ENCODE measurements around the gene P2RX1. TPM values are rescaled to one million over a fixed set of nuclear protein-coding genes. Genes with fewer than 3 reads are reported as not detected.
A peak's percentile ranks its signal among the peaks of the same experiment; 100 is the strongest.

Gene P2RX1
- polyA plus RNA-seq, 1 donor, result 97.1 TPM

DNA sequence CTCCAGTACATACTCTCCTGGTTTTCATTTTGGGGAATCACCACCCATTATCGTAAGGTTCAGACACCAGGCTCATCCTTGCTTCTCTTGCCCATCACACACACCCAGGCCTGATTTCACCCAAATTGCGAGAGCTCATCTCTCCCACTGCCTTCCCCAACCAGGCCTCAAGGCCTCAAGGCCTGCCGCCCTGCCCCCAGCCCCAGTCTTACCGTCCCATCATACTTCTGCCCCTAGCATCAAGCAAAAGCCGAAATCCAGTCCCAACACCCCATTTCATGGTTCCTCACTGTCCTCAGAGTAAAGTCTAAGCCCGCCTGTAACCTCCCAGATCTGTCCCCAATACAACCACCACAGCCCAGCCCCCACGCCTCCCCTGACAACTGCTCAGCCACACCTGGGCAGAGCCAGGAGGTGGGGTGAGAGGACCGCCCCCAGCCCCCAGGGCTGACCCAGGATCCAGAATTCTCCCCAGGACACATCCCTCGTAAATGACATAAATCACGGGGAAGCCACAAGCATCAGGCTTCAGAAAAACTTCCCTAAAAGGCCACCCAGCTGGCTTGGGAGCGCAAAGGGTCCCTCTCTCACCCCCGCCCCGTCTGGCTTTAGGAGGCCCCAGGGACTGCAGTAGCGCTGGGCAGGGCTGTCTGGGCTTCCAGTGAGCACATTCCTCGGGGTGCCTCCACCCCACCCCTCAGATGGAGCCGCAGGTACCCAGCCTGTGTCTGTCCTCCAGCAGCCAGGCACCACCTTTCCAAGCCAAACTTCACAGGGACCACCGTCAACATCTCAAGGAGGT lies 9.6 kb upstream of the P2RX1 start:
- Histone ChIP-seq H3K36me3 (ENCODE audit: control insufficient read depth, insufficient read depth, low read length) (peaks cover 31% of the 10 kb centered on the region), H3K9me3 (ENCODE audit: control insufficient read depth, low read depth, low read length) (peaks cover 13% of the 10 kb centered on the region), H3K27me3 (ENCODE audit: control insufficient read depth, insufficient read depth, low read length) (no peaks in the 10 kb centered on the region), H3K4me1 (ENCODE audit: control insufficient read depth, insufficient read depth, low read length) (peaks cover 48% of the 10 kb centered on the region), H3K27ac (ENCODE audit: low read length) (peak overlapping the region; percentile 14), H3K4me3 (ENCODE audit: low read length) (no peak overlapping the region)
- no peak for DNase-seq
- WGBS (ENCODE audit: insufficient coverage, low lambda C conversion rate), result 90% methylated on average over 2 of the region's 17 CpGs

DNA sequence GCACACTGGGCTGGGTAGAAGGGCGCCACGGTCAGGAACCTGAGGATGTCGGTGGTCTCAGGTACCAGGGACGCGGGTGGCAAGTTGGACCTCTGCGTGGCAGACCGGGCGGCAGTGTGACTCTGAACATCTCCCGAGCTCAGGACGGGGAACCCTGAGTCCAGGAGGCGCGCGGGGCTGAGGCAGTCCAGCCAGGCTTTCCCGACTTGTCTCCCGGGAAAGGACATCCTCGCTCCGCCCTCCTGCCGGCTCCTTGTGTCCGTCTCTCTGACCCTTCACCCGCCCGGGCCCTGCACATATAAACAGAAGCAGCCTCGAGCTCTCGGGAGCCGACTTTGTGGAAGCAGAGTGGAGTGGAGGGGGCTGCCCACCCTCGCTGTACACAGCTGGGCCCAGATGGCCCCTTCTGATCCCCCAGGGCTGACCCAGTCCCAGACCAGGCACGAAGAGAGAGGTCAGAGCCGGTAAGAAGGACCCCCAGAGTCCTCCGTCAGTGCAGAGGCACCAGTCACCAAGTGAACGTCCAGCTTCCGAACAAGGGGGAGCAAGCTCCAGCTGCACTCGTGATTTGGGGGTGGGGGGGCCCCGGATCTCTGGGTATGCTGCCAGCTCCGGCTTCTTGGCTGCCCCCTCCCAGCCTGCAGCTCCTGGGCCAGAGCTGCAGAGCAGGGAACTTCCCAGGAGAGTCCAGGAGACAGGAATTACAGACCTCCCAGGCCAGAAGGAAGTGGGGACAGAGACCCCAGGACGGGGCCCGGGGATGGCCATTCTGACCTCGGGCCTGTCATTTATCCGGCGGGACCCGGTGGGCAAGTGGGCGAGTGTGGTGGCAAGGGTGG lies 8.5 kb upstream of the P2RX1 start:
- DNase-seq, result peak in 1 of 2 donors; percentile 25
- Histone ChIP-seq H3K4me1 (ENCODE audit: control insufficient read depth, insufficient read depth, low read length) (peaks cover 42% of the 10 kb centered on the region), H3K27ac (ENCODE audit: low read length) (peak overlapping the region; percentile 14), H3K36me3 (ENCODE audit: control insufficient read depth, insufficient read depth, low read length) (peaks cover 29% of the 10 kb centered on the region), H3K9me3 (ENCODE audit: control insufficient read depth, low read depth, low read length) (peaks cover 13% of the 10 kb centered on the region), H3K4me3 (ENCODE audit: low read length) (no peak overlapping the region), H3K27me3 (ENCODE audit: control insufficient read depth, insufficient read depth, low read length) (no peaks in the 10 kb centered on the region)
- no CpG with 5 or more reads among the region's 40 CpGs for WGBS (ENCODE audit: insufficient coverage, low lambda C conversion rate)

DNA sequence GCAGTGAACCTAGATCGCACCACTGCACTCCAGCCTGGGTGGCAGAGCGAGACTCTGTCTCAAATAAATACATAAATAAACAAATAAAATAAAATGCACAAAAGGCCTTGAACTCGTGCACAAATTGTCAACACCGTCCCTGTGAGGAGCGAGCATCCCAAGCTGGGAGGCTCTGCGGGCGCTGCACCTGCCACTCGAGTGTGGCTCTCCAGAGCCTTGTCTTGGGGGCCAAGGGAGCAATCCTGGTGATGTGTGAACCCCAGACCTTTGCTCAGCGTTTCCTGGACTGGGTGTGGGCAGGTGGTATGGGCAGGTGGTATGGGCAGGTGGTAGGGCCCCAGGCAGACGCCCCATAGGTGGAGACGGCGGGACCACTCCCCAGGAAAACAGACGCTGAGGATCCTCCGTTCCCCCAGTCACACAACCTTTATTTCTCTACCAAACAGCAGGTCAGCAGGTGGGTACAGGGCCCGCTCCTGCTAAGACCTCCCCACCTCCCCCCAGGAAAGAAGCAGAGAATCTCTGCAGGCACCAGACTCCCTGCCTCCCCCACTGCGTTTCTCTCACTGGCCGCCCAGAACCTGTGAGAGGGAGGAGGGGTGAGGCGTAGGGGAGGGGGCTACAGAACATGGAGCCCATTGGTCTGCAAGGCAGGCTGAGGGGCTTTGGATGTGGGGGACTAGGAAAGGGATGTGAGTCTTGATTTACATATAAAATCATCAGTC lies 7.4 kb upstream of the P2RX1 start:
- DNase-seq, result no peak
- H3K9me3 ChIP-seq (ENCODE audit: control insufficient read depth, low read depth, low read length), result peaks cover 7% of the 10 kb centered on the region
- no peak overlapping the region for H3K4me3 ChIP-seq (ENCODE audit: low read length)
- no CpG with 5 or more reads among the region's 18 CpGs for WGBS (ENCODE audit: insufficient coverage, low lambda C conversion rate)
- H3K4me1 ChIP-seq (ENCODE audit: control insufficient read depth, insufficient read depth, low read length), result peaks cover 46% of the 10 kb centered on the region
- no peak overlapping the region for H3K27ac ChIP-seq (ENCODE audit: low read length)
- H3K36me3 ChIP-seq (ENCODE audit: control insufficient read depth, insufficient read depth, low read length), result peaks cover 22% of the 10 kb centered on the region
- no peaks in the 10 kb centered on the region for H3K27me3 ChIP-seq (ENCODE audit: control insufficient read depth, insufficient read depth, low read length)

DNA sequence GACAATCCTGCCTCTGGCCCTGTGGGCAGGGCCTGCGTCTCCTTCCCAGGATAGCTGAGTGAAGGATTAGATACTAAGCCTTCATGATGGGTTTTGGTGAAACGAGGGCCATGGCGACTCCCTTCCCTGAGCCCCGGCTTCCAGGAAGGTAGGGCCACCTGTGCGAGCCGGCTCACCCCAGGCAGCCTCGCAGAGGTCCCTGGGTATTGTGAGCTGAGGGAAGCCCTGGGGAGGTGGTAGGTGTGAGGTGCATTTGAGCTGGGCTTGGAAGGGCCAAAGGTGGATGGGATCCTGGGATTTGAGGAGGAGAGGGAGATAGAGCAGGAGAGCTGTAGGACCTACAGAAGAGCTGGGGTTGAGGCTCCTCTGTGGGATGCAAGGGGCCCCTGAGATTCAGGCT lies 6.5 kb upstream of the P2RX1 start:
- Histone ChIP-seq H3K9me3 (ENCODE audit: control insufficient read depth, low read depth, low read length) (peaks cover 4% of the 10 kb centered on the region), H3K27ac (ENCODE audit: low read length) (no peak overlapping the region), H3K36me3 (ENCODE audit: control insufficient read depth, insufficient read depth, low read length) (peaks cover 14% of the 10 kb centered on the region), H3K27me3 (ENCODE audit: control insufficient read depth, insufficient read depth, low read length) (no peaks in the 10 kb centered on the region), H3K4me3 (ENCODE audit: low read length) (no peak overlapping the region), H3K4me1 (ENCODE audit: control insufficient read depth, insufficient read depth, low read length) (peaks cover 43% of the 10 kb centered on the region)
- DNase-seq, result no peak
- WGBS (ENCODE audit: insufficient coverage, low lambda C conversion rate), result no CpG with 5 or more reads among the region's 7 CpGs

DNA sequence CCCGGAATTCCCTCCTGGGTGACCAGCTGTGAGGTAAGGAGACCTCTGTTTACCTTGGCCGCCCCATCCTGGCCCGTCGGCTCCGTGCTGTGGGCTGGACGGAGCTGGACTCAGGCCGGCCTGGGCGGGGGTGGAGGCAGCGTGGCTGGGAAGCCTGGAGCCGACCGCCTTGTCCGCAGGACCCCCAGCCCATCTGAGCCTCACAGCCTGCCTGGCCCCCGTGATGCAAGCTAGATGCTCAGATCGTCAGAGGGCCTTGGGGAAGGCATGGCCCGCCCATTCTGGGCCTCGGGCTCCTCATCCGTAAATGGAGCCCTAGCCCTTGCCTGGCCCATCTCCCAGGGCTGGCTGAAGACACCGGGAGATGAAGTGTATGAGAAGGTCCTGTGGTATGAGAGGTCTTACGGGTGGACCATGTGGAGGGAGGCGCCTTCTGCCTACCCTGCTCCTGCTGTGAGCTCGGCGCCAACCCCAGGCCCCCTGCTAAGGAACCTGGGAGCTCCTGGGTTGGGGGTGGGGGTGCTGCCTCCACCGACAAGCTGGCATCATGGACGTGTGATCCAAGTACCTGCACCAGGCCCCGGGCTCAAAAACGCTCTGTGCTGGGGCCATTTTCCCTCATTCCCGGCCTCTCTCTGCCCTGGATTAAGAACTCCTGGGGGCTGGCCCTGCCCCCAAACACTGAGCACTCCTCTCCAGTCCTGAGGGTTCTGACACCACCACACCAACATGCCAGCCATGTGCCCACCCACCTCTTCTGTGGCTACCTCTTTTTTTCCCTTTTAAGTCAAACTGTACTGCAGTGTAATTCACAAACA lies 5.4 kb upstream of the P2RX1 start:
- H3K27ac ChIP-seq (ENCODE audit: low read length), result no peak overlapping the region
- H3K9me3 ChIP-seq (ENCODE audit: control insufficient read depth, low read depth, low read length), result peaks cover 4% of the 10 kb centered on the region
- no peaks in the 10 kb centered on the region for H3K27me3 ChIP-seq (ENCODE audit: control insufficient read depth, insufficient read depth, low read length)
- H3K36me3 ChIP-seq (ENCODE audit: control insufficient read depth, insufficient read depth, low read length), result peaks cover 14% of the 10 kb centered on the region
- no peak overlapping the region for H3K4me3 ChIP-seq (ENCODE audit: low read length)
- DNase-seq, result no peak
- peaks cover 43% of the 10 kb centered on the region for H3K4me1 ChIP-seq (ENCODE audit: control insufficient read depth, insufficient read depth, low read length)
- WGBS (ENCODE audit: insufficient coverage, low lambda C conversion rate), result no CpG with 5 or more reads among the region's 27 CpGs

DNA sequence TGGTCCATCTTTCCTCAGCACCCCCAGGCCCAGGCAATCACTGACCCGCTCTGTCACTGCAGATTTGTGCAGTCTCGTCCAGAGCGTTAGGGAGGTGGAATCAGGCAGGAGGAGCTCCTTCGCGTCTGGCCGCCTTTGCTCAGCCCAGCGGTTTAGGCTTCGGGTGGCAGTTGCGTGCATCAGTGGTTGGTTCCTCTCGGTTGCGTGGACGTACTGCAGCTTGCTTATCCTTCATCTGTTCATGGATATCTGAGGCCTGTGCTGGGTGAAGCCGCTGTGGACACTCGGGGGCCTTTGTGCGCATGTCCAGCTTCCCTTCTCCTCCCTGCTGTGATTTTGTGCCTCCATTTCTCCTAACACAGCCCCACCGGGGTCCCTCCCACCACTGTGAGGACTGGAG lies 4.7 kb upstream of the P2RX1 start:
- no CpG with 5 or more reads among the region's 16 CpGs for WGBS (ENCODE audit: insufficient coverage, low lambda C conversion rate)
- H3K36me3 ChIP-seq (ENCODE audit: control insufficient read depth, insufficient read depth, low read length), result peaks cover 14% of the 10 kb centered on the region
- peaks cover 45% of the 10 kb centered on the region for H3K4me1 ChIP-seq (ENCODE audit: control insufficient read depth, insufficient read depth, low read length)
- H3K27ac ChIP-seq (ENCODE audit: low read length), result no peak overlapping the region
- H3K4me3 ChIP-seq (ENCODE audit: low read length), result no peak overlapping the region
- H3K9me3 ChIP-seq (ENCODE audit: control insufficient read depth, low read depth, low read length), result peaks cover 7% of the 10 kb centered on the region
- no peaks in the 10 kb centered on the region for H3K27me3 ChIP-seq (ENCODE audit: control insufficient read depth, insufficient read depth, low read length)
- no peak for DNase-seq

- no peak overlapping the region for H3K4me3 ChIP-seq (ENCODE audit: low read length)
- H3K9me3 ChIP-seq (ENCODE audit: control insufficient read depth, low read depth, low read length), result peaks cover 4% of the 10 kb centered on the region
- peaks cover 3% of the 10 kb centered on the region for H3K36me3 ChIP-seq (ENCODE audit: control insufficient read depth, insufficient read depth, low read length)
- no peaks in the 10 kb centered on the region for H3K27me3 ChIP-seq (ENCODE audit: control insufficient read depth, insufficient read depth, low read length)
- no CpG with 5 or more reads among the region's 22 CpGs for WGBS (ENCODE audit: insufficient coverage, low lambda C conversion rate)
- H3K27ac ChIP-seq (ENCODE audit: low read length), result peak overlapping the region; percentile 70
- H3K4me1 ChIP-seq (ENCODE audit: control insufficient read depth, insufficient read depth, low read length), result peaks cover 45% of the 10 kb centered on the region
- DNase-seq, result no peak
These were observed 2.9 kb upstream of the P2RX1 start for GRCh38 chr17:3919123-3919624.

DNA sequence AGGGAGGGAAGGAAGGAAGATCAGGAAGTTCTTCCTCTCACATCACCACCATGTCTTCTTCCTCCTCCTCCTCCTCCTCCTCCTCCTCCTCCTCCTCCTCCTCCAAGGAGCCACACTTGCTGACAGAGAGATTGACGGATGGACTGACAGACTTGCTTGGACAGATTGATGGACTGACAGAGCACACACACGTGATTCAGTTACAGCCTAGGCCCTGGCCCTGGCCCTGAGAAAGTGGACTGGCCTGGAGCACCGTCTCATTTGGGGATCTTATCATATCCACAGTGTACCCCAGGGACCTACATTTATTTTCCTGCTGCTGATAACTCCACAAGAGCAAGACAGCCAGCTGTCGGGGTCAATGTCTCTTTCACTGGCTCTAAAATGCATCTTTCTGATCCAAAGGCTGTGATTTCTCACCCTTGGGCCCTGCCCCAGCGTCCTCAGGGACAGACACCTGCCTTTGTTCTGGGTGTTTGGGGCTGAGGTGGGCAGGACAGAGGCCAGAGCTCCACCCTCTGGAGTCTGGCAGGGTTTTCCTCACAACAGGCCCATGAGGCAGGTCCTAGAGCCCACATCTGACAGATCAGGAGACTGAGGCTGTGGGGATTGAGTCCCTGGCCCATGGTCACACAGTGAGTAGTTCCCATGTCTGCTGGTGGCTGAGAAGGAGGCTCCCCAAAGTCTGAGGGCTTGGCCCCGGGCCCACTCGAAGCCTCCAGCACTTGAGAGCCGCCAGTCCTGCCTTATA lies 2.3 kb upstream of the P2RX1 start:
- peak in 1 of 2 donors; percentile 58 for DNase-seq
- Histone ChIP-seq H3K9me3 (ENCODE audit: control insufficient read depth, low read depth, low read length) (peaks cover 4% of the 10 kb centered on the region), H3K27me3 (ENCODE audit: control insufficient read depth, insufficient read depth, low read length) (no peaks in the 10 kb centered on the region), H3K4me3 (ENCODE audit: low read length) (no peak overlapping the region), H3K4me1 (ENCODE audit: control insufficient read depth, insufficient read depth, low read length) (peaks cover 45% of the 10 kb centered on the region), H3K27ac (ENCODE audit: low read length) (peak overlapping the region; percentile 70), H3K36me3 (ENCODE audit: control insufficient read depth, insufficient read depth, low read length) (no peaks in the 10 kb centered on the region)
- no CpG with 5 or more reads among the region's 8 CpGs for WGBS (ENCODE audit: insufficient coverage, low lambda C conversion rate)

DNA sequence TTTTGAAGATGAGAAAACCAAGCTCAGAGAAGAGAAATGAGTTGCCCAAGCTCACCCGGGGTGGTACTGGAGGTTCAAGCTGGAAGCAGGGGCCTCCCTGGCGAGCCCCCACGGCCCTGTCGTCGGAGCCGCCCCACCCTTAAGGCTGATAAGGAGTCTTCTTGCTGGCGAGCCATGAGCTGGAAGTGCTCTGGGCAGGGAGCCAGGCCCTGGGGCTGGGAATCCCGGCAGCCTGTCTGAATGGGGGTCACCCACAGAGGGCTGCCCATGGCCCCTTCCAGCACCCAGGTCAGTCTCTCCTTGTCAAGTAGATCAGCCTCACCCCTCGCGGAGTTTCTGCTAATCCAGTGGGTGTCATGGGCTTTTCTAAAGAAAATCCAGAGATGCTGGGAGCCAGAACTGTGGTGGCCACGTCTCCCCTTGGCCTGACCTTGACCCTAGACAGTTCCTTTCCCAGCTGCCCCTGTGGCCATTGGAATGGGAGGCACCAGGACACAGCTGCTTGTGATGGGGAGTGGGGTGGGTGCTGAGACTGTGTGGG lies 1.2 kb upstream of the P2RX1 start:
- no peaks in the 10 kb centered on the region for H3K27me3 ChIP-seq (ENCODE audit: control insufficient read depth, insufficient read depth, low read length)
- peak; percentile 76 to 87 for DNase-seq
- peaks cover 4% of the 10 kb centered on the region for H3K9me3 ChIP-seq (ENCODE audit: control insufficient read depth, low read depth, low read length)
- H3K27ac ChIP-seq (ENCODE audit: low read length), result peak overlapping the region; percentile 89
- peaks cover 45% of the 10 kb centered on the region for H3K4me1 ChIP-seq (ENCODE audit: control insufficient read depth, insufficient read depth, low read length)
- WGBS (ENCODE audit: insufficient coverage, low lambda C conversion rate), result no CpG with 5 or more reads among the region's 11 CpGs
- H3K4me3 ChIP-seq (ENCODE audit: low read length), result no peak overlapping the region
- no peaks in the 10 kb centered on the region for H3K36me3 ChIP-seq (ENCODE audit: control insufficient read depth, insufficient read depth, low read length)

All from large intestine (tissue), 3 donors.